Measurements from ENCODE around the gene UBIAD1. TPM values are rescaled to one million over a fixed set of nuclear protein-coding genes. Genes with fewer than 3 reads are reported as not detected.

The UBIAD1 gene
- total and polyA plus RNA-seq, 9 of the 15 experiments (the other 6 are each of a cell fraction or from before 2014, with no cell fraction given), result 6.2 to 34.3 (median 22.3) TPM

GRCh38 chr1:11279630-11280029 lies 6.6 kb downstream of the UBIAD1 start (continued):
- TF ChIP-seq CBFA2T3 (IDR thresholded peaks at IDR 0.05) (peak; percentile 59), FOXJ2 (tag; IDR thresholded peaks at IDR 0.05) (no peak)
- TF ChIP-seq, protein P1, sequence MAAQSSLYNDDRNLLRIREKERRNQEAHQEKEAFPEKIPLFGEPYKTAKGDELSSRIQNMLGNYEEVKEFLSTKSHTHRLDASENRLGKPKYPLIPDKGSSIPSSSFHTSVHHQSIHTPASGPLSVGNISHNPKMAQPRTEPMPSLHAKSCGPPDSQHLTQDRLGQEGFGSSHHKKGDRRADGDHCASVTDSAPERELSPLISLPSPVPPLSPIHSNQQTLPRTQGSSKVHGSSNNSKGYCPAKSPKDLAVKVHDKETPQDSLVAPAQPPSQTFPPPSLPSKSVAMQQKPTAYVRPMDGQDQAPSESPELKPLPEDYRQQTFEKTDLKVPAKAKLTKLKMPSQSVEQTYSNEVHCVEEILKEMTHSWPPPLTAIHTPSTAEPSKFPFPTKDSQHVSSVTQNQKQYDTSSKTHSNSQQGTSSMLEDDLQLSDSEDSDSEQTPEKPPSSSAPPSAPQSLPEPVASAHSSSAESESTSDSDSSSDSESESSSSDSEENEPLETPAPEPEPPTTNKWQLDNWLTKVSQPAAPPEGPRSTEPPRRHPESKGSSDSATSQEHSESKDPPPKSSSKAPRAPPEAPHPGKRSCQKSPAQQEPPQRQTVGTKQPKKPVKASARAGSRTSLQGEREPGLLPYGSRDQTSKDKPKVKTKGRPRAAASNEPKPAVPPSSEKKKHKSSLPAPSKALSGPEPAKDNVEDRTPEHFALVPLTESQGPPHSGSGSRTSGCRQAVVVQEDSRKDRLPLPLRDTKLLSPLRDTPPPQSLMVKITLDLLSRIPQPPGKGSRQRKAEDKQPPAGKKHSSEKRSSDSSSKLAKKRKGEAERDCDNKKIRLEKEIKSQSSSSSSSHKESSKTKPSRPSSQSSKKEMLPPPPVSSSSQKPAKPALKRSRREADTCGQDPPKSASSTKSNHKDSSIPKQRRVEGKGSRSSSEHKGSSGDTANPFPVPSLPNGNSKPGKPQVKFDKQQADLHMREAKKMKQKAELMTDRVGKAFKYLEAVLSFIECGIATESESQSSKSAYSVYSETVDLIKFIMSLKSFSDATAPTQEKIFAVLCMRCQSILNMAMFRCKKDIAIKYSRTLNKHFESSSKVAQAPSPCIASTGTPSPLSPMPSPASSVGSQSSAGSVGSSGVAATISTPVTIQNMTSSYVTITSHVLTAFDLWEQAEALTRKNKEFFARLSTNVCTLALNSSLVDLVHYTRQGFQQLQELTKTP (IDR thresholded peaks at IDR 0.05; ENCODE audit: low read depth in 1 of 2, partially characterized antibody in 2 of 2), result no peak
- TF ChIP-seq, protein P2, sequence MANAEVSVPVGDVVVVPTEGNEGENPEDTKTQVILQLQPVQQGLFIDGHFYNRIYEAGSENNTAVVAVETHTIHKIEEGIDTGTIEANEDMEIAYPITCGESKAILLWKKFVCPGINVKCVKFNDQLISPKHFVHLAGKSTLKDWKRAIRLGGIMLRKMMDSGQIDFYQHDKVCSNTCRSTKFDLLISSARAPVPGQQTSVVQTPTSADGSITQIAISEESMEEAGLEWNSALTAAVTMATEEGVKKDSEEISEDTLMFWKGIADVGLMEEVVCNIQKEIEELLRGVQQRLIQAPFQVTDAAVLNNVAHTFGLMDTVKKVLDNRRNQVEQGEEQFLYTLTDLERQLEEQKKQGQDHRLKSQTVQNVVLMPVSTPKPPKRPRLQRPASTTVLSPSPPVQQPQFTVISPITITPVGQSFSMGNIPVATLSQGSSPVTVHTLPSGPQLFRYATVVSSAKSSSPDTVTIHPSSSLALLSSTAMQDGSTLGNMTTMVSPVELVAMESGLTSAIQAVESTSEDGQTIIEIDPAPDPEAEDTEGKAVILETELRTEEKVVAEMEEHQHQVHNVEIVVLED (CRISPR knock-in tag; IDR thresholded peaks at IDR 0.05), result no peak
